ENCODE data around the gene TRMT1.

DNA sequence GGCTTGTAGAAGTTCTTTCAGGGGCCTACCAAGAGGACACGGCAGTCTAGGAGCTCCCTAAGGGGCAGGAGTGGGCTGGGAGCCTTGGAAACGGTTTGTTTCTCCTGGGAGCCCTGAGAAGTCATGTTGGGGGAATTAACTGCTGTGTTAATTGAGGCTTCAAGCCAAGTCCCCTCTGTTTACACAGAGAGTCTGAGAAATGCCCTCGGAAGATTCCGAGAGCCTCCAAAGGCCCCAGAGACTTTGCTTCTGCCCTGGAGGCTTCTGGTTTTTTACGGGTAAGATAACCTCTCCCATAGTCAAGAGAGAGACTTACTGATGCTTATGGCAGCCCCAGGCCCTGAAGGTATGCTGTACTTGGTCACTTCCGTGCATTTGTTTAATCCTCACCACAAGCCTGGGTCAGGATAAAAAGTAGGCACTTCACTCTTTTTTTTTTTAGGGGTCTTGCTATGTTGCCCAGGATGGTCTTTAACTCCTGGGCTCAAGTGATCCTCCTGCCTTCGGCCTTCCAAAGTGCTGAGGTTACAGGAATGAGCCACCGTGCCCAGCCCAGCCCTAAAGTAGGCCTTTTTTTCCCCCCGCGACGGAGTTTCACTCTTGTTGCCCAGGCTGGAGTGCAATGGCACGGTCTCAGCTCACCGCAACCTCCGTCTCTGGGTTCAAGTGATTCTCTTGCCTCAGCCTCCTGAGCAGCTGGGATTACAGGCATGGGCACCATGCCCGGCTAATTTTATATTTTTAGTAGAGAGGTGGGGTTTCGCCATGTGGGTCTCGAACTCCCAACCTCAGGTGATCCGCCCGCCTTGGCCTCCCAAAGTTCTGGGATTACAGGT is 48.8 kb upstream of the TRMT1 start:
- no peak for TF ChIP-seq CTCF (conservative IDR thresholded peaks at IDR 0.05; ENCODE audit: low read length)
- no peak for TF ChIP-seq EZH2phosphoT487 (IDR thresholded peaks at IDR 0.05; ENCODE audit: borderline replicate concordance)
